Neural progenitor cell (in vitro differentiated cells): Measurements from ENCODE around the gene TMEM183A. TPM values are rescaled to one million over a fixed set of nuclear protein-coding genes. Genes with fewer than 3 reads are reported as not detected.

Source experiments
- DNase-seq: peaks from one replicate; pipeline ENCODE4 v3.0.0-alpha.2; 2016; ENCODE audit warnings: low spot score
- H2AFZ ChIP-seq: fragments of 200-600 bp; sonication (generic); replicated peaks from 2 replicates; pipeline ENCODE4 v1.6.1; 2016; ENCODE audit warnings: antibody characterized with exemption
- H3F3A ChIP-seq: fragments of 200-600 bp; sonication (generic); 2 replicates; pipeline ENCODE4 v1.6.1; 2016; ENCODE audit warnings: antibody characterized with exemption, low read depth
- H3K27ac ChIP-seq: fragments of 200-600 bp; sonication (generic); 2 replicates; pipeline ENCODE4 v1.5.1; 2016; ENCODE audit warnings: mild to moderate bottlenecking
- H3K27me3 ChIP-seq: fragments of 200-600 bp; sonication (generic); 2 replicates; pipeline ENCODE4 v1.6.1; 2016; ENCODE audit warnings: mild to moderate bottlenecking, moderate library complexity
- H3K36me3 ChIP-seq: fragments of 200-600 bp; sonication (generic); 2 replicates; pipeline ENCODE4 v1.5.1; 2016
- H3K4me1 ChIP-seq: fragments of 200-600 bp; sonication (generic); 2 replicates; pipeline ENCODE4 v1.6.1; 2016; ENCODE audit warnings: mixed run types
- H3K4me2 ChIP-seq: fragments of 200-600 bp; sonication (generic); 2 replicates; pipeline ENCODE4 v1.6.1; 2016
- H3K4me3 ChIP-seq: fragments of 200-600 bp; sonication (generic); 2 replicates; pipeline ENCODE4 v1.5.1; 2016
- H3K79me2 ChIP-seq: fragments of 200-600 bp; sonication (generic); 2 replicates; pipeline ENCODE4 v1.6.1; 2016; ENCODE audit warnings: low read depth
- H3K9ac ChIP-seq: fragments of 200-600 bp; sonication (generic); 2 replicates; pipeline ENCODE4 v1.6.1; 2016
- H3K9me3 ChIP-seq: fragments of 200-600 bp; sonication (generic); 2 replicates; pipeline ENCODE4 v1.5.1; 2016; ENCODE audit warnings: low read depth
- H4K20me1 ChIP-seq: fragments of 200-600 bp; sonication (generic); 2 replicates; pipeline ENCODE4 v1.6.1; 2016; ENCODE audit warnings: low read depth
- H3K27ac Mint-ChIP-seq: 3 replicates; pipeline ENCODE4 v1.8.0; 2021; ENCODE audit warnings: mixed read lengths
- H3K27me3 Mint-ChIP-seq: 2 replicates; pipeline ENCODE4 v1.8.0; 2022; ENCODE audit warnings: low read depth, mild to moderate bottlenecking, inconsistent platforms, moderate library complexity, mixed read lengths; ENCODE audit not compliant: insufficient read depth
- H3K36me3 Mint-ChIP-seq: 3 replicates; pipeline ENCODE4 v1.8.0; 2021; ENCODE audit warnings: mixed read lengths
- H3K4me1 Mint-ChIP-seq: 3 replicates; pipeline ENCODE4 v1.8.0; 2021; ENCODE audit warnings: mixed read lengths
- H3K4me3 Mint-ChIP-seq: 3 replicates; pipeline ENCODE4 v1.8.0; 2021; ENCODE audit warnings: mild to moderate bottlenecking, moderate library complexity, mixed read lengths
- H3K9me3 Mint-ChIP-seq: 3 replicates; pipeline ENCODE4 v1.8.0; 2020; ENCODE audit warnings: mixed read lengths
- EZH2 ChIP-seq: fragments of 200-600 bp; sonication (generic); IDR thresholded peaks from 2 replicates; pipeline ENCODE4 v1.6.1; 2017; ENCODE audit warnings: antibody characterized with exemption, mild to moderate bottlenecking, moderate library complexity
- EZH2phosphoT487 ChIP-seq: fragments of 200-600 bp; sonication (generic); IDR thresholded peaks from 2 replicates; pipeline ENCODE4 v1.6.1; 2017; ENCODE audit warnings: antibody characterized with exemption
- total RNA-seq: library from RNA; depleted of rRNA; stranded (reverse); fragments of >200 nt; gene quantifications from 2 replicates; pipeline ENCODE4 v1.2.3, GENCODE V29; 2015; ENCODE audit warnings: low replicate concordance
- TF ChIP-seq, protein P1 (sequence below): fragments of 200-600 bp; sonication (generic); IDR thresholded peaks from 2 replicates; pipeline ENCODE4 v1.5.1; 2017; ENCODE audit warnings: antibody characterized with exemption, mild to moderate bottlenecking

Gene TMEM183A
- total RNA-seq, 1 donor from 2014 or later, result 92.4 TPM

- peaks cover 33% of the 10 kb centered on the region for H3K4me1 Mint-ChIP-seq
Observed at GRCh38 chr1:203051841-203052324, 44.7 kb downstream of the TMEM183A start.

DNA sequence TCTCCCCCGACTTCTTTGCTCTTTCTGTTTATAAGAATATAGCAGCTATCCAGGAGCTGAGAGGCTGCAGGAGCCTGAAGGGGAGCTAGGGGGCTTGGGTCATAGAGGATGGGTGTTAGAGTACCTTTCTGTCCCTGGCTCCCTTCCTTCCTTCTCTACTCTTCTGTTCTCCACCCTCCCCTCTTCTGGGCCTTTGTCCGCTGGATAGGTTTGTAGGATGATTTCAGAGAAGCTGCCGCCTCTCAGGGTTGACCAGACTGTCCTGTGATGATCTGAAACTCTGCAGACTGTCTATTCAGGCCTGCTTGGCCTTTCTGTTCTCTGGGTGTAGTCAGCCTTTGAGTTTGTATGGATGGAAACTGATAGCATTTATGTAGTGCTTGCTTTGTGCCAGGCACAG is 45.4 kb downstream of the TMEM183A start:
- TF ChIP-seq EZH2phosphoT487 (no peak), EZH2 (no peak)
- TF ChIP-seq, protein P1, sequence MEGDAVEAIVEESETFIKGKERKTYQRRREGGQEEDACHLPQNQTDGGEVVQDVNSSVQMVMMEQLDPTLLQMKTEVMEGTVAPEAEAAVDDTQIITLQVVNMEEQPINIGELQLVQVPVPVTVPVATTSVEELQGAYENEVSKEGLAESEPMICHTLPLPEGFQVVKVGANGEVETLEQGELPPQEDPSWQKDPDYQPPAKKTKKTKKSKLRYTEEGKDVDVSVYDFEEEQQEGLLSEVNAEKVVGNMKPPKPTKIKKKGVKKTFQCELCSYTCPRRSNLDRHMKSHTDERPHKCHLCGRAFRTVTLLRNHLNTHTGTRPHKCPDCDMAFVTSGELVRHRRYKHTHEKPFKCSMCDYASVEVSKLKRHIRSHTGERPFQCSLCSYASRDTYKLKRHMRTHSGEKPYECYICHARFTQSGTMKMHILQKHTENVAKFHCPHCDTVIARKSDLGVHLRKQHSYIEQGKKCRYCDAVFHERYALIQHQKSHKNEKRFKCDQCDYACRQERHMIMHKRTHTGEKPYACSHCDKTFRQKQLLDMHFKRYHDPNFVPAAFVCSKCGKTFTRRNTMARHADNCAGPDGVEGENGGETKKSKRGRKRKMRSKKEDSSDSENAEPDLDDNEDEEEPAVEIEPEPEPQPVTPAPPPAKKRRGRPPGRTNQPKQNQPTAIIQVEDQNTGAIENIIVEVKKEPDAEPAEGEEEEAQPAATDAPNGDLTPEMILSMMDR, result no peak
- peaks cover 15% of the 10 kb centered on the region for H3K36me3 Mint-ChIP-seq
- H3K4me1 ChIP-seq, result peaks cover 28% of the 10 kb centered on the region
- no peak overlapping the region for H3K4me3 Mint-ChIP-seq
- no peaks in the 10 kb centered on the region for H4K20me1 ChIP-seq
- no peak overlapping the region for H3K4me2 ChIP-seq
- H3K27me3 Mint-ChIP-seq, result peaks cover under 1% of the 10 kb centered on the region
- no peak overlapping the region for H3K4me3 ChIP-seq
- no peaks in the 10 kb centered on the region for H3K36me3 ChIP-seq
- no peak for DNase-seq
- peaks cover 28% of the 10 kb centered on the region for H3K4me1 Mint-ChIP-seq
- H3K27ac Mint-ChIP-seq, result no peak overlapping the region
- no peaks in the 10 kb centered on the region for H3K9me3 Mint-ChIP-seq
- no peak overlapping the region for H3K27ac ChIP-seq
- H3K27me3 ChIP-seq, result no peaks in the 10 kb centered on the region
- H2AFZ ChIP-seq, result no peak overlapping the region
- H3K9me3 ChIP-seq, result no peaks in the 10 kb centered on the region
- H3K79me2 ChIP-seq, result no peaks in the 10 kb centered on the region
- H3F3A ChIP-seq, result no peaks in the 10 kb centered on the region
- H3K9ac ChIP-seq, result no peak overlapping the region

More at GRCh38 chr1:203051841-203052324, 44.7 kb downstream of the TMEM183A start:
- Histone ChIP-seq H3F3A (no peaks in the 10 kb centered on the region), H3K27me3 (no peaks in the 10 kb centered on the region), H4K20me1 (no peaks in the 10 kb centered on the region), H3K9me3 (no peaks in the 10 kb centered on the region), H2AFZ (no peak overlapping the region), H3K36me3 (no peaks in the 10 kb centered on the region), H3K4me1 (peaks cover 28% of the 10 kb centered on the region), H3K79me2 (no peaks in the 10 kb centered on the region), H3K4me2 (no peak overlapping the region), H3K4me3 (no peak overlapping the region), H3K9ac (no peak overlapping the region), H3K27ac (no peak overlapping the region)
- no peak for DNase-seq
- no peak overlapping the region for H3K27ac Mint-ChIP-seq
- H3K27me3 Mint-ChIP-seq, result peaks cover 2% of the 10 kb centered on the region
- peaks cover 13% of the 10 kb centered on the region for H3K36me3 Mint-ChIP-seq
- no peak overlapping the region for H3K4me3 Mint-ChIP-seq
- H3K9me3 Mint-ChIP-seq, result no peaks in the 10 kb centered on the region
- TF ChIP-seq EZH2phosphoT487 (no peak), EZH2 (no peak)
- TF ChIP-seq, protein P1, result no peak

- no peaks in the 10 kb centered on the region for H3K27me3 Mint-ChIP-seq
- no peak overlapping the region for H3K27ac Mint-ChIP-seq
Observed at GRCh38 chr1:203054184-203054583, 47.0 kb downstream of the TMEM183A start.

More at GRCh38 chr1:203054184-203054583, 47.0 kb downstream of the TMEM183A start:
- H3K4me2 ChIP-seq, result no peak overlapping the region
- DNase-seq, result no peak
- H4K20me1 ChIP-seq, result no peaks in the 10 kb centered on the region
- no peaks in the 10 kb centered on the region for H3K27me3 ChIP-seq
- Mint-ChIP-seq H3K4me3 (no peak overlapping the region), H3K4me1 (peaks cover 24% of the 10 kb centered on the region), H3K9me3 (no peaks in the 10 kb centered on the region), H3K36me3 (peaks cover 10% of the 10 kb centered on the region)
- H3F3A ChIP-seq, result no peaks in the 10 kb centered on the region
- H2AFZ ChIP-seq, result no peak overlapping the region
- H3K27ac ChIP-seq, result no peak overlapping the region
- H3K4me3 ChIP-seq, result no peak overlapping the region
- no peaks in the 10 kb centered on the region for H3K79me2 ChIP-seq
- H3K9me3 ChIP-seq, result no peaks in the 10 kb centered on the region
- TF ChIP-seq, protein P1, result no peak
- no peak overlapping the region for H3K9ac ChIP-seq
- H3K4me1 ChIP-seq, result peaks cover 24% of the 10 kb centered on the region
- no peaks in the 10 kb centered on the region for H3K36me3 ChIP-seq
